A549 (cell line): Measurements from ENCODE around the gene TRAF1. TPM values are rescaled to one million over a fixed set of nuclear protein-coding genes. Genes with fewer than 3 reads are reported as not detected.

Source experiments
- ATAC-seq, 2 experiments: fragments of 200-7000 bp in 1 of 2; fragments of >200 bp in 1 of 2; cut with Nextera tagmentation in 1 of 2; cut with Tn5 transposase in 1 of 2; 3 replicates each; pipeline versions ENCODE4 v1.8.0 to v1.9.1; 2018 to 2020; ENCODE audit warnings: mild to moderate bottlenecking in 1 of 2, moderate library complexity in 1 of 2
- CTCF ChIA-PET: fragments of 300-600 bp; sonication (Branson Sonifier 250); formaldehyde crosslinking; extraction: SDS; loops from one replicate; lab custom pipeline; 2021; ENCODE audit warnings: antibody characterized with exemption, inconsistent platforms; lab: Yijun Ruan, JAX
- POLR2A ChIA-PET: fragments of 350-600 bp; formaldehyde crosslinking; extraction: SDS; loops from one replicate; lab custom pipeline; 2021; ENCODE audit warnings: antibody characterized with exemption, inconsistent platforms; lab: Yijun Ruan, JAX
- DNase-seq, 2 experiments: peaks; one replicate each; pipeline versions ENCODE4 v3.0.0 to v3.0.0-alpha.2; 2011 to 2016; ENCODE audit warnings: low read depth in 1 of 2, low spot score in 1 of 2
- FAIRE-seq: peaks from 2 replicates; lab custom pipeline; 2011; peaks lifted over from hg19 to GRCh38; lab: Jason Lieb, UNC
- H3K27ac ChIP-seq, 2 experiments: fragments of >200 bp; sonication (Bioruptor Twin); formaldehyde crosslinking; 3 replicates each; pipeline ENCODE4 v1.5.1; 2016 to 2017
- H3K4me1 ChIP-seq: fragments of >200 bp; sonication (Bioruptor Twin); formaldehyde crosslinking; 3 replicates; pipeline ENCODE4 v1.6.1; 2016
- H3K4me2 ChIP-seq: fragments of >200 bp; sonication (Bioruptor Twin); formaldehyde crosslinking; 3 replicates; pipeline ENCODE4 v1.6.1; 2016
- H3K4me3 ChIP-seq: fragments of >200 bp; sonication (Bioruptor Twin); formaldehyde crosslinking; 3 replicates; pipeline ENCODE4 v1.5.1; 2016
- H3K9me3 ChIP-seq: fragments of >200 bp; sonication (Bioruptor Twin); formaldehyde crosslinking; 3 replicates; pipeline ENCODE4 v1.6.1; 2016
- CEBPB ChIP-seq, 2 experiments: fragments of >200 bp in 1 of 2; sonication (Bioruptor Twin) in 1 of 2; formaldehyde crosslinking in 1 of 2; IDR thresholded peaks; 2 replicates each; pipeline ENCODE4 v1.6.1; 2012 to 2016
- EHF ChIP-seq: fragments of 250-450 bp; sonication (Bioruptor Pico); IDR thresholded peaks from 2 replicates; pipeline ENCODE4 v1.5.0; 2020; ENCODE audit warnings: mild to moderate bottlenecking
- EP300 ChIP-seq, 2 experiments: fragments of >200 bp; sonication (Bioruptor Twin); formaldehyde crosslinking; IDR thresholded peaks; 2 replicates in 1 of 2; 3 replicates in 1 of 2; pipeline ENCODE4 v1.6.1; 2016 to 2017
- GATA3 ChIP-seq: IDR thresholded peaks from 2 replicates; pipeline ENCODE4 v1.6.1; 2012; ENCODE audit warnings: borderline replicate concordance
- HOXA7 ChIP-seq: fragments of 250-450 bp; sonication (Bioruptor Pico); IDR thresholded peaks from 2 replicates; pipeline ENCODE4 v1.5.0; 2020; ENCODE audit warnings: mild to moderate bottlenecking, moderate library complexity
- JUN ChIP-seq, 2 experiments: fragments of >200 bp; sonication (Bioruptor Twin); formaldehyde crosslinking; IDR thresholded peaks; 2 replicates in 1 of 2; 3 replicates in 1 of 2; pipeline ENCODE4 v1.6.1; 2016 to 2017
- JUNB ChIP-seq: fragments of >200 bp; sonication (Bioruptor Twin); formaldehyde crosslinking; IDR thresholded peaks from 2 replicates; pipeline ENCODE4 v1.6.1; 2016
- KDM1A ChIP-seq: fragments of 200-600 bp; sonication (generic); IDR thresholded peaks from 2 replicates; pipeline ENCODE4 v1.6.1; 2016; ENCODE audit warnings: low read depth, mild to moderate bottlenecking
- MYC ChIP-seq: IDR thresholded peaks from 2 replicates; pipeline ENCODE4 v1.6.1; 2012; ENCODE audit warnings: mild to moderate bottlenecking, inconsistent platforms, low read length, improper control_type of control experiment, borderline replicate concordance
- NFE2L2 ChIP-seq: fragments of 150-350 bp; conservative IDR thresholded peaks from 2 replicates; pipeline ENCODE4 v1.6.1; 2014; ENCODE audit warnings: low read length
- POLR2AphosphoS2 ChIP-seq: conservative IDR thresholded peaks from 2 replicates; pipeline ENCODE4 v1.6.1; 2012; ENCODE audit warnings: low read length, improper control_type of control experiment, inconsistent platforms
- RARB ChIP-seq: fragments of 250-450 bp; sonication (Bioruptor Pico); IDR thresholded peaks from 2 replicates; pipeline ENCODE4 v1.8.0; 2021; ENCODE audit warnings: mild to moderate bottlenecking, moderate library complexity
- RCOR1 ChIP-seq: fragments of 150-350 bp; IDR thresholded peaks from 2 replicates; pipeline ENCODE4 v1.6.1; 2014; ENCODE audit warnings: antibody characterized with exemption, low read length, low read depth
- RFX5 ChIP-seq: fragments of 450-650 bp; IDR thresholded peaks from 2 replicates; pipeline ENCODE4 v1.7.1; 2014; ENCODE audit warnings: antibody characterized with exemption, mild to moderate bottlenecking, moderate library complexity
- SMC3 ChIP-seq: fragments of >200 bp; sonication (Bioruptor Twin); formaldehyde crosslinking; IDR thresholded peaks from 3 replicates; pipeline ENCODE4 v1.6.1; 2018; ENCODE audit warnings: inconsistent platforms
- TFCP2L1 ChIP-seq: fragments of 250-450 bp; sonication (Bioruptor Pico); IDR thresholded peaks from 2 replicates; pipeline ENCODE4 v1.5.0; 2021; ENCODE audit warnings: mild to moderate bottlenecking
- ZNF302 ChIP-seq: fragments of 250-450 bp; sonication (Bioruptor Pico); IDR thresholded peaks from 2 replicates; pipeline ENCODE4 v1.9.0; 2021; ENCODE audit warnings: inconsistent platforms, mild to moderate bottlenecking, moderate library complexity
- ZSCAN20 ChIP-seq: fragments of 250-450 bp; sonication (Bioruptor Pico); IDR thresholded peaks from 2 replicates; pipeline ENCODE4 v1.8.0; 2022; ENCODE audit warnings: mild to moderate bottlenecking, moderate library complexity
- WGBS: methylation state at CpG from one replicate; pipeline ENCODE4 v1.1.6; 2017; ENCODE audit errors: missing lambda C conversion rate; 5-methylcytosine and 5-hydroxymethylcytosine counted together
- polyA plus RNA-seq, 4 experiments: library from polyadenylated mRNA; depleted of rRNA in 3 of 4; stranded (reverse); fragments of >200 nt; fragmentation: RNase III in 1 of 4; extraction: RNeasy Plus Mini Kit Qiagen cat#74134 plus additional on column Dnase treatment in 1 of 4; gene quantifications; 2 replicates in 3 of 4; 3 replicates in 1 of 4; pipeline ENCODE4 v1.2.3, GENCODE V29; 2011 to 2017
- TF ChIP-seq, protein P1 (sequence below): fragments of 450-650 bp; IDR thresholded peaks from 2 replicates; pipeline ENCODE4 v1.6.1; 2014; ENCODE audit warnings: antibody characterized with exemption
- TF ChIP-seq, protein P2 (sequence below): fragments of >200 bp; sonication (Bioruptor Twin); formaldehyde crosslinking; IDR thresholded peaks from 2 replicates; pipeline ENCODE4 v1.6.1; 2016

The TRAF1 gene
- polyA plus RNA-seq, 2 of the 4 experiments (the other 2 are of a cell fraction), result 2.0 to 3.4 TPM

DNA sequence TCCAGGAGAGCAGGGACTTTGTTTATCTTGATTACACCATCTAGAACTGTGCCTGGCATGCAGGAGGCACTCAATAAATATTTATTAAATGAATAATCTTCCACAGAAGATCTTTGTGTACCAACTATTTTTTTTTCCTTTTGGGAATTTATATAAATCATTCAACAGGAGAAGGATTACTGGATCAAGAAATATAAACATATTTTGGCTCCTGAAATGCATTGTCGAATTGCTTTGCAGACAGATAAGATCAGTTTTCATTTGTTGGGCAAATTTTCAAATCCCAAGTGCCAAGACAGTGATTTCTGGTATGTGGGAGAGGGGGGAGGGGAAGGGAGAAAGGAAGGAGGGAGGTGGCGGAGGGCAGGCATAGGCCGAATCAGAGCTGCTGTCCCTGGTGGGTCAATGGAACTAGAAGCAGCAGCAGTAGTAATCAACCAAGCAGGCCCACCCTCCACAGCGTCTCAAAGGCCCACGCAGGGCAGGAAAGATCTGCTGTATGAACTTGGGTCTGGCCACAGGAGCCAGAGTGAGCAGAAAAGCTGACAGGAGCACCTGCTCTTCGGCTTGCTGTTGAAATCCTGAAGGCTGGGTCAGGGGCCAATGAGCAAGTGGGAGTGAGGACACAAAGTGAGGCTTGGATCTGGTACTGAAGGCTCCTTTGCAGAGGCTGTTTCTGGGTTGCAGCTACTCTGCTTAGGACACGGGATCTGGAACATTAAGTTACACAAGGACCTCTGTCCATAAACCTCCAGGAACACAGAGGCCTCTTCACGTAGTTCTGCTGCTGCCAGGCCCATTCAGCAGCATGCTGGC, 15.8 kb upstream of the TRAF1 start:
- no peak overlapping the region for H3K4me3 ChIP-seq
- peaks cover 42% of the 10 kb centered on the region for H3K4me1 ChIP-seq
- H3K4me2 ChIP-seq, result peak overlapping the region; percentile 61
- no peaks in the 10 kb centered on the region for H3K9me3 ChIP-seq
- TF ChIP-seq JUNB (peak; percentile 28; the same call in 1 of the 2 replicates), CEBPB (IDR thresholded peaks at IDR 0.05) (peak in 1 of 2 experiments; percentile 49; a peak in 1 of 4 replicates), GATA3 (peak; percentile 92), NFE2L2 (no peak)
- POLR2A ChIA-PET, result interaction anchor here (0.9 to 1.1 kb wide), 2 partner anchors 132 to 149 kb away, joined by 3 to 4 read pairs; partner anchors contain the start of gene FBXW2
- CTCF ChIA-PET, result interaction anchor here (1.0 to 2.5 kb wide), 2 partner anchors 15 to 186 kb away, joined by 3 to 12 read pairs; no protein-coding TSS in a partner anchor
- WGBS, result 47% methylated on average over 8 of the region's 8 CpGs
- H3K27ac ChIP-seq, result peak overlapping the region; percentile 65 to 77
- ATAC-seq, result peak; percentile 31 to 49; a peak in 3 of 6 replicates
- no peak for FAIRE-seq
- peak in 1 of 2 experiments; percentile 45 for DNase-seq

DNA sequence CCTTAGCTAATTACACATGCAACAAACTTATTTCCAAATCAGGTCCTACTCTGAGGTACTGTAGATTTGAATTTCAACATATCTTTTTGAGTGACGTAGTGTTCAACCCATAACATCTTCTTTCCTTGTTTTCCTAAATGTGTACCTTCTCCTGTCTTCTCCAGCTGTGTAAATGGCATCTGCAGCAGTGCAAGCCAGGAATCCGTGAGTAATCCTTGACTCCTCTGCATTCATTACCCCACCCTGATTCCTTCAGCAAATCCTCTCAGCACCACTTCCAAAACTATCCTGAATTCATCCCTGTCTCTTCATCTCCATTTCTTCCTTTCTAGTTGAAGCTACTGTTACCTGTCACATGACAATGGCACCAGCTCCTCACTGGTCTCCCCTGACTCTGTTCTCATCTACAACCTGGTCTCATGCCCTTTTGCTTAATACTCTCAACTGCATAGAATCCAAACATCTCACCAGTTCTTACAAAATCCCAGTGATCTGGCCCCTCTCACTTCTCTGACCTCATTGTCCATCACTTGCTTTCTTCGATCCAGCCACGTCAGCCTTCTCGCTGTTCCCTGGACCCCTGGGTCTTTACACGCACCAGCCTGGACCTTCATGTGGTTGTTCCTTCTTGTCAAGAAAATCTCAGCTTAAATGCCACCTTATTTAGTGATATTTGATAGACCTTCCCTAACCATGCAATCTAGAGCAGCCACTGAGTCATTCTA, 14.6 kb upstream of the TRAF1 start:
- Histone ChIP-seq H3K4me1 (peaks cover 48% of the 10 kb centered on the region), H3K9me3 (no peaks in the 10 kb centered on the region), H3K4me3 (no peak overlapping the region), H3K4me2 (peak overlapping the region; percentile 61), H3K27ac (peak overlapping the region; percentile 56 to 63; a peak in 5 of 6 replicates)
- POLR2A ChIA-PET, result interaction anchor here (0.6 to 0.7 kb wide), 2 partner anchors 15 to 148 kb away, joined by 3 read pairs; partner anchors contain the start of gene FBXW2
- ATAC-seq, result peak in 1 of 2 experiments; percentile 22; a peak in 2 of 6 replicates
- WGBS, result 59% methylated on average over 6 of the region's 6 CpGs
- FAIRE-seq, result no peak
- TF ChIP-seq EP300 (IDR thresholded peaks at IDR 0.05) (no peak), ZSCAN20 (no peak), RCOR1 (no peak), GATA3 (peak; percentile 62; the same call in 1 of the 2 replicates)
- TF ChIP-seq, protein P1, sequence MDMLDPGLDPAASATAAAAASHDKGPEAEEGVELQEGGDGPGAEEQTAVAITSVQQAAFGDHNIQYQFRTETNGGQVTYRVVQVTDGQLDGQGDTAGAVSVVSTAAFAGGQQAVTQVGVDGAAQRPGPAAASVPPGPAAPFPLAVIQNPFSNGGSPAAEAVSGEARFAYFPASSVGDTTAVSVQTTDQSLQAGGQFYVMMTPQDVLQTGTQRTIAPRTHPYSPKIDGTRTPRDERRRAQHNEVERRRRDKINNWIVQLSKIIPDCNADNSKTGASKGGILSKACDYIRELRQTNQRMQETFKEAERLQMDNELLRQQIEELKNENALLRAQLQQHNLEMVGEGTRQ, result 0 out of 2 replicates have a peak, but pooled peaks have one; percentile 2
- CTCF ChIA-PET, result interaction anchor here (0.7 to 3.0 kb wide), 4 partner anchors 20 to 185 kb away, joined by 3 to 12 read pairs (median 8); no protein-coding TSS in a partner anchor
- peak in 1 of 2 experiments; percentile 56 for DNase-seq

DNA sequence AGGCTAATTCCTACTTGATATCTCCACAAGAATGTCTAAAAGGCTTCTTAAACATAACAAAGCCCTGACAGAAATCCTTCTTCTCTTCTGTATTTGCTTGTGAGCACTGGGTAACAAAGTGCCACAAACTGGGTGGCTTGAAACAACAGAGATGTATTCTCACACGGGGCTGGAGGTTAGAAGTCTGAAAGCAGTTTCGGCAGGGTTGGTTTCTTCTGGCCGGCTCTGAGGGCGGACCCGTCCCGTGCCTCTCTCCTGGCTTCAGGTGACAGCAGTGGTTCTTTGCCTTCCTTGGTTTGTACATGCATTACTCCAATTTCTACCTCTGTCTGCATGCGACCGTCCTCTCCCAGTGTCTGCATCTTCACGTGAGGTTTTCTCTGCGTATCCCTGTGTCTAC, 14.0 kb upstream of the TRAF1 start:
- 78% methylated on average over 10 of the region's 10 CpGs for WGBS
- H3K4me1 ChIP-seq, result peaks cover 54% of the 10 kb centered on the region
- TF ChIP-seq ZSCAN20 (no peak), RFX5 (no peak), MYC (no peak), ZNF302 (CRISPR knock-in tag) (no peak), RARB (CRISPR knock-in tag) (no peak), KDM1A (no peak), EHF (CRISPR knock-in tag) (no peak), SMC3 (no peak), POLR2AphosphoS2 (no peak), HOXA7 (CRISPR knock-in tag) (no peak), TFCP2L1 (CRISPR knock-in tag) (no peak), JUN (IDR thresholded peaks at IDR 0.05) (no peak)
- TF ChIP-seq, protein P2, sequence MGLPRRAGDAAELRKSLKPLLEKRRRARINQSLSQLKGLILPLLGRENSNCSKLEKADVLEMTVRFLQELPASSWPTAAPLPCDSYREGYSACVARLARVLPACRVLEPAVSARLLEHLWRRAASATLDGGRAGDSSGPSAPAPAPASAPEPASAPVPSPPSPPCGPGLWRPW, result no peak
- TF ChIP-seq, all 56 proteins: peak for 0

More for the DNA sequence above, 14.0 kb upstream of the TRAF1 start:
- ATAC-seq, result no peak
- DNase-seq, result no peak
- no peaks in the 10 kb centered on the region for H3K9me3 ChIP-seq
- H3K4me2 ChIP-seq, result peak overlapping the region; percentile 61
- POLR2A ChIA-PET, result no interaction called here
- peak overlapping the region; percentile 46 to 56; a peak in 2 of 6 replicates for H3K27ac ChIP-seq
- H3K4me3 ChIP-seq, result no peak overlapping the region
- CTCF ChIA-PET, result interaction anchor here (0.7 to 3.0 kb wide), 4 partner anchors 20 to 185 kb away, joined by 3 to 12 read pairs (median 8); no protein-coding TSS in a partner anchor
- FAIRE-seq, result no peak
